ENCODE measurements around the gene RNF123.
"Not testable (repeated sequence)": the region's sequence is repeated elsewhere in the genome, so short reads cannot be mapped to it uniquely, and the experiment has no call there.

The RNF123 gene

DNA sequence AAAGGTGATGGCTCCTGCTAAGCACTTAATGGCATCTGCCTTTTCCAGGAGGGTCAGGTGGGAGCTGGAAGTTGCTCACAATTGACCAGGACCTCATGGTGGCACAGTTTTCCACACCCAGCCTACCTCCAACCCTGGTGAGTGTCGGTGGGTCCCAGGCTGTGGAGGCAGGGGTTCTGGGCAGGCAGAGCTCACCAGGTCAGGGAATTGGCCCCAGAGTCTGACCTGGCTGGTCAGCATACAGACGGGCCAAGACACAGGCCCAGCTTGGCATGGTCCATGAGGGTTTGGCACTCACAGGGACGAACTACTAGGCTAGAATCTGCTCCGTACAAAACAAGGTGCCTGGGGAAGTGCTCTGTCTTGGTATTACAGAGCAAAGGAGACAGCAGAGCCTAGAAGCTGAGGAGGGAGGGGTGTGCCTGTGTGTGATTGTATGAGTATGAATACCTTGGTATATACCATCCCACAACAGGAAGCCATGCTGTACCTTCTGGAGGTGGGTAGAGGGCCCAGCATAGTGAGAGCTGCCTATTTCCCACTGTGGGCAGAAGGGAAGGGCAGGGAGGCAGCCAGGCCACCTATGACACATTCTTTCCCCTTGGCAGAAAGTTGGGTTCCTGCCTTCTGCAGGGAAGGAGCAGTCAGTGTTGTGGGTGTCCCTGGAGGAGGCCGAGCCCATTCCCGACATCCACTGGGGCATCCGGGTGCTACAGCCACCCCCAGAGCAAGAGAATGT is 8.7 kb upstream of the RNF123 start:
- no peak for DNase-seq (ENCODE audit: low read depth, low spot score)

DNA sequence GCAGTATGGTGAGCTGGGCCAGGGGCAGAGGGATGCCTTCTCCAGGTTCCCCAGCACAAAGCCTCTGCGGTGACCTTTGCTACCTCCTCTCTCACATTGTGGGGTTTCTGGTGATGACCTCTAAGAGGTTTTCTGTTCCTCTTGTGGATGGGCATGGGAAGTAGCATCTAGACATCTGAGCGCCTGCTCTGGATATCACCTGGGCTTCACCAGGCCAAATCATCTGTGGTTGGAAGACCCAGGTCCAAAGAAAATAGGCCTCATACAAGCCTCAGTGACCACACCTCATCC is 8.2 kb upstream of the RNF123 start:
- DNase-seq (ENCODE audit: low read depth, low spot score) = no peak

DNA sequence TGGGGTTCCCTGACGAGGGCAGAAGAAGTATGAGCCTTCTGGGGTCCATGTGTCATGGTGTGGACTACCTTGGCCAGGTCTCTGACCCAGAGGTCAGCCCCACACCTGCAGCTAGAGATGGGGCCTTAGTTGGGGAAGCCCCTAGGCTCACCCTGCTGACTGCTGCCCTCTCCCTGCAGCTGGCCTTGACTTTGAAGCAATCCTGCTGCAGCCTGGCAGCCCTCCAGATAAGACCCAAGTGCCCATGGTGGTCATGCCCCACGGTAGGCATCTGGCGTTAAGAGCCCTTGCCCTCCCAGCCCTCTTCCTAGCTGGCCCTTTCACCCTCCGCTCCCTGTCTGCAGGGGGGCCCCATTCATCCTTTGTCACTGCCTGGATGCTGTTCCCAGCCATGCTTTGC is 7.8 kb upstream of the RNF123 start:
- no peak for DNase-seq (ENCODE audit: low read depth, low spot score)

DNA sequence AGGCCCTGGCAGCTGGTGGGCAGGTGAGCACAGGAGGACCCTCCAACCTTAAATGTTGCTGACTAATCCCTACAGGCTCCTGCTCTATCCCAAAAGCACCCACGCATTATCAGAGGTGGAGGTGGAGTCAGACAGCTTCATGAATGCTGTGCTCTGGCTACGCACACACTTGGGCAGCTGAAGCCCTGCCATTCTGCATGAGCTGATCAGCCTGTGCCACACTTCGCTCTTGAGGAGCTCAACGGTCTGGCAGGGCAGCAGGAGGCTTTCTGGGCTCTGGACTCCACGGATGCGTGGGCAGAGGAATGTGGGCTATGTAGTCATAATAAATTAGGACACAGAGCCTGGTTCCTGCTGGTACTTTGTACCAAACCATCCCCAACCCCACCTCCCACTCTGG is 6.2 kb upstream of the RNF123 start:
- no peak for DNase-seq (ENCODE audit: low read depth, low spot score)

DNA sequence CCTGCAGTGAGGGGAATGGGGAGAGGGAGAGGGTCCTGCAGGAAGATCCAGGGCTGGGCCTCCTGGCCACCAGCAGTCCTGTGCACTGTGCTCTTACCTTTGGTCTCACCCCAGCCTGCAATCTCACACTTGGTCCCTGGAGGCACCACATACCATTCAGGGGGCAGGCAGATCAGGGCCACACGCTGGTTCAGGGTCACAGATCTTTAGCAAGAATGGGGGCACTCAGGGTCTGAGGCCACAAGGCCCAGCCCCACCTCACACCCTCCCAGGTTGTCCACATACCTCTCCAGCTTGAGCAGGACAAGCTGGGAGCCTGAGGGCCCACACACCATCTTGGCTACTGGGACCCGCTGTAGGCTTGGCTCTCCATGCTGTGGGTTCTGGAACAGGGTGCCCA is 4.9 kb upstream of the RNF123 start:
- not testable (repeated sequence) for DNase-seq (ENCODE audit: low read depth, low spot score)

DNA sequence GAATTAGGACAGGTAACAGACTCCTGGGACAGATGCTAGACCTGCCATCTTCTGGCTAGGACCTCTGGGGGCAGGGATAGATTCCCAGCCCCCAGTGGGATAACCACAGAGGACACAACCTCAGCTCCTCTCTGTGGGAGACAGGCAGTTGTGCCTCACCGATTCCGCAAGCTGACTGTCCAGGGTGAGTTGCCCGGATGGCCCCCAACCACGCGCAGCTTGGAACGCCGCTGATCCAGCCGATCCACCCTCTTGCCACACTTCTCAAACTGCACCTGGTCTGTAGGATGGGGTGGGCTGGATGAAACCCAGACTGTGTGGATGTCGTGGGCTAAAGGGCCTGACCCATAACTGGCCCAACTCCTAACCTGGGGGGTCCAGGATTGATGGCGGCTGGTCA is 4.3 kb upstream of the RNF123 start:
- not testable (repeated sequence) for DNase-seq (ENCODE audit: low read depth, low spot score)

DNA sequence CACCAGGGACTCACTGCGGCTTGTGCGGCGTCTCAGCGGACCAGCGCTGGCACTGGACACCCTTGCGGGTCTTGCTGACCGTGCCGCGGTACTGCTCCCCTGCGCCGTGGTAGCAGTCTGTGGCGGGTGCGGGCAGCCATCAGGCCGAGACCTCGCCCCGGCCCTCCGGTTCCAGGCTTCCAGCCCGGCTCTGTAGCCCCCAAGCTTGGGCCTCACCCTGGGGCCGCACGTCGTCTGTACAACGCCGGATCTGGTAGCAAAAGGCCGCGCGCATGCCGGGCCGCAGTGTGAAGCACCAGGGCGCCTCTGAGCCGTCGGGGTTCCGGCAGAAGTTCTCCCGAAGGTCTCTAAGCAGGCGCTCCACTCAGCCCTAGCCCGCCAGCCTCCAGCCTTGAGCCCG is 3.5 kb upstream of the RNF123 start:
- not testable (repeated sequence) for DNase-seq (ENCODE audit: low read depth, low spot score)

DNA sequence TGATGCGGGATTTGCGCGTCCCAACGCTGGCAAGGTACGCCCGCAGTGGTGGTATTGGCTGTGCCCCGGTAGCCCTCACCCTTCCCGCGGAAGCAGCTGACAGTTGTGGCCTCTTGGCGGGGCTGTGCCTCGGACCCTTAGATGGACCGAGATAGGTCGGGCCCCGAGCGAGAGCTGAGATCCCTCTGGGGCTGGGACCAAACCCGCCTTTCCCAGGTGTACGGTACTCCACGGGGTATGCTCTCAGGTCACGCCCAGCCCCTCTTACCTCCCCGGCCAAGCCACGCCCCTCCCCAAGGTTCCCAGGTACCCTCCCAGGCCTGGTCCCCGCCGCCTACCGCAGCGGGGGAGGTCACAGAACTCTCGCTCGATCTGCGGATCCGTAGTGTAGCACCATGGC is 3.0 kb upstream of the RNF123 start:
- DNase-seq (ENCODE audit: low read depth, low spot score) = peak; percentile 75

DNA sequence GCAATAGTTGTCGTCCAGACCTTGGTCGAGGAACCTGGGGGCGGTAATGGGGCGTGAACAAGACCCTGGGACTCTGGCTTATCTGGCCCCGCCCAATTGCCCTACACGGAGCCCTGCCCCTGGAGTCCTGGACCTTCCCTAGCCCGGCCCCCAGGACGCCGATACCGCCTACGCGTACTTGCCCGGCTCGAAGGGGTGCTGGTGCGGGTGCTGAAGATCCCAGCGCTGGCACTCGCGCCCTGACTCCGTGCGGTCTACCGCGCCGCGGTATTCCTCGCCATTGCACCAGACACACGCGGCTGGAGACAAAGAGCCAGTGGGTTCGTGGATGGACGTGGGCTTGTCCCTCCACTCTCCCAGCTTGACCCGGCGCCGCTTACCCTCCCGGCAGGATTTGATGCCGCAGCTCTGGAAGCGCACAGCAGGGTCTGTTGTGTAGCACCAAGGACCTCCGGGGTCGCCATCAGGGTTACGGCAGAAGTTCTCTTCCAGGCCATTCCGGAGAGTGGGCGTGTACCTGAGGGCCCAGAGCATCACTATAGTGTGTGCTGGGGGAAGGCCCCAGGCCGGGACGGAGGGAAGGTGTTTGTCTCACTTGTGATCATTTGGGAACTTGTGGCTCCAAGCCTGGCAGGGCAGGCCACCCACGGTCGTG is 2.5 kb upstream of the RNF123 start:
- DNase-seq (ENCODE audit: low read depth, low spot score) = not testable (repeated sequence)

DNA sequence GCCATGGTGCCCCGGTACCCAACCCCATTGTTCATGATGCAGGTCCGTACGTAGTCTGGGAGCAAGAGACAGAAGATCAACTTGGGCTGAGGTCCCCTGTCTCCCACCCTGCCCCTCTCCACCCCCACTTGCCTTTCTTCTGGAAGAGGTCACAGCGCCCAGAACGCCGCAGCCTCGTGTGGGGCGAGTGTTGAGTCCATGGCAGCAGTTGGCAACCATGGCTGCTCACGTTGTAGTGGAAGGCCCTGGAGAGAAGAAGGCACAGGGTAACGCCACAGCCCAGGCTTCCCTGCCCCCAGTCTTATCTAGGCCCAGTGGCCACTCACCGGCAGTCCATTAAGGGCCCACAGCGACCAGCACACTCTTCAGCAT is 1.9 kb upstream of the RNF123 start:
- not testable (repeated sequence) for DNase-seq (ENCODE audit: low read depth, low spot score)

DNA sequence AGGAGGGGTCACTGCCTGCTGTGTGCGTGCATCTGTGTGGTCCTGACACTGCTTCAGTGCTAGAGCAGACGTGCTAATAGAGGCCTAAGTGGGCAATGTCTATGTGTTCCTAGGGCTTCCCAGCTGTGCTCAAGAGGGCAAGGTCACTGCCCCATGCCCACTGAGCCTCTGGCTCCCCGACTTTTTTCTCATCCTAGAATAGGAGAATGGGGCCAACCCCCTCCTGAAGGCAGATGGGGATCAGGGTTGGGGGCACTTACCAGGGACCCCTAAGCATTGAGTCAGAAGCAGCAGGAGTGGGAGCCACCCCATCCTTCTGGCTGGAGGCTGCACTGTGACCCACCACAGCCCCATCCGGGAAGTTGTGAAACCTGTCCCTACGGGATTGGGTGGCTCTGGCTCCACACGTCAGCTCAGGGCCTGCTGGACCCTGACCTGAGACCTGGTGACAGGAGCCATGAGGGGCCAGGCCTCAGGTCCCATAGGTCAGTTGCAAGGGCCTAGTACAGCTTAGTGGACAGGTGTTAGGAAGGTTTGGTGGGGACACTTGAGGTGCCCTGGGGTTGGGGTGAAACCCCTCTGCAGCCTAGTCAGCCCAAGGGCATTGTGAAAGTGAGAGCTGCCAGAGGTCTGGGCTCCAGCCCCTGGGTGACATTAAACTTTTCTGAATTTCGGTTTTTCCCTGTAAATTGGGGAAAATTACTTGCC is 865 bp upstream of the RNF123 start:
- not testable (repeated sequence) for DNase-seq (ENCODE audit: low read depth, low spot score)

DNA sequence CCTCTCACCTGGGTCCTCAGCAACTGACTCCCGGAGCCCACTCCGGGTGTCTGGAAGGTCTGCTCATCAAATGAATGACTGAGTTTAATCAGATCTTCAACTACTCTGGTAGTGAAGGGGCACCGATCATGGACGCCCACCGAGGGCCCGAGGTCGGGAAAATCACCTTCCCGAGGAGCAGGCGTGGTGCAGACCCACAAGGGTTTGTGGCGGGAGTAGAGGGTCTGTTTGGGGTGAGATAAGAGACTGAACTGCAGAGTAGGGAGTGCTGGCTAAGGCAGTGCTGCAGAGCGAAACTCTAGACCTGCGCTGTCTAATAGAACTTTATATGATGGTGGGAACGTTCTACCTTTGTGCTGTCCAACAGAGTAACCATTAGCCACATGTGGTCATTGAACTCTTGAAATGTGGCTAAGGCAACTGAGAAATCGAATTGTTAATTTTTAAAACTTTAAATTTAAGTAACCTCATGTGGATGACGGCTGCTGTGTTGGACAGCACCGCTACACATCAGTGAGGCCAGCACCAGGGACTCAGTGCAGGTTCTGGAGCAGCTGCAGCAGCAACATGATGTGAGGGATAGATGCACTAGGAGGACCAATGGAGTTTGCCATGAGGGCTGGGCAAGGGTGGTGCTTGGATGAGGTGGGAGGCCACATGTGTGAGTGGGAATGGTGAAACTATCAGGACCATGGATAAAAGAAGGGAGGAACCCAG is 709 bp downstream of the RNF123 start:
- DNase-seq (ENCODE audit: low read depth, low spot score) = not testable (repeated sequence)

DNA sequence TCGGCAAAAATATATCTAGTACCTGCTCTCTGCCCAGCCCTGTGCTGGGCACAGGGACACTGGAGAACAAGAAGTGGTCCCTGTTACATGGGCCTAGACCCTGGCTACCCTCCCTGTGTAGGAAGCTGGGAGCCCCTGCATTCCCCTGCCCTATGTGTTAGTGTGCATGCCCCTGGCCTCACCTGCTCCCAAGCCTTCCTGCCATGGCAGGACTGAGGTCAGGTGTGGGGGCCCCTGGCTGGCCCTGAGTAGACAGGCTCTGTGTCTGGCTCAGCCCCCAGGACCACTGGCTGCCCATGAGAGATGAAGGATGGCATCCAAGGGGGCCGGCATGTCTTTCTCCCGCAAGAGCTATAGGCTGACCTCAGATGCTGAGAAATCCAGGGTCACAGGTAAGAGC is 1.5 kb downstream of the RNF123 start:
- DNase-seq (ENCODE audit: low read depth, low spot score) = not testable (repeated sequence)

DNA sequence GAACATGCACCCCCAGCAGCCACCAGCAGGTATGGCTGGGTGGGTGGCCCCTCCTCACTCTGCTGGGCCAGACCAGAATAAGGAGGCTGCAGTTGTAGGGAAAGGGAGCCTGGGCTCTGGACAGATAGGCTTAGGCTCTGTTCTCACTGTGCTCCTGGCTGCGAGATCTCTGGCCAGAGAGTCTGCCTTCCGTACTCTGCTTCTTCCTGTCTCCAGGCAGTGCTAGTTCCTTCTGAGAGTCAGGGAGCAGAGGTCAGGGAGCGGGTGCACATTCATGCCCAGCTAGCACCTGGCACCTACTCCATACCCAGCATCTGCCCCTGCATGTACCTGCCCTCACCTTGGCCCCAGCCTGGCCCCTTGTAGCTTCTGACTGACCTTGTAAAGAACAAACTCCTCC is 2.1 kb downstream of the RNF123 start:
- DNase-seq (ENCODE audit: low read depth, low spot score) = not testable (repeated sequence)

DNA sequence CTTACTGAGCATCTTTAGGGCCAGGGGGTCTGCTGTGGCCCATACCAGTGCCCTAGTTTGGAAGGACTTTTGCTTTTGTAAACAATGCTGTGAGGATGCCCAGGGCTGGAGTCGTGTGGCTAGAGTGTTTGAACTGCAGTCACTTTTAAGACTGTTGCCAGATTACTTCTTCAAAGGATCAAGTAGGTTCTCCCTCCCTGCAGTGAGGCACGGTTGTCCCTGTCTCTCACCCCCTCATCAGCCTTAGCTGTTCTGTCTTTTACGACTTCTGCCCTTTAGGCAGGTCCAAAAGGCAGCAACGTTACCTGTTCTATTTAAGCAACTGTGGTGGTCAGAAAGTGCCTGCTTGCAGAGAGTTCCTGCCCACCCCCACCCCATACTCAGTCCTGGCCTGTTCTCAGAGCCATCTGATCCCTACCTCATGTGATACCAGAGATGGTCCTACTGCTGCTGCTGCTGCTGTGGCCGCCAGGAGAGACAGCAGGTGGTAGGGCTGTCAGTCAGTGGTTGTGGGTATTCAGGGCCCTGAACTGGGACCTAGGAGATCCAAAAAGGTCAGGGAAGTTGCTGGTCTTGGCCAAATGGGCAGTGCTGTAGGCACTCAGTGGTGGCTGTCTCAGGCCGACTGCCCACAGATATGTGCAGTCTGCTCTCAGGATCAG is 5.2 kb downstream of the RNF123 start:
- DNase-seq (ENCODE audit: low read depth, low spot score) = not testable (repeated sequence)

DNA sequence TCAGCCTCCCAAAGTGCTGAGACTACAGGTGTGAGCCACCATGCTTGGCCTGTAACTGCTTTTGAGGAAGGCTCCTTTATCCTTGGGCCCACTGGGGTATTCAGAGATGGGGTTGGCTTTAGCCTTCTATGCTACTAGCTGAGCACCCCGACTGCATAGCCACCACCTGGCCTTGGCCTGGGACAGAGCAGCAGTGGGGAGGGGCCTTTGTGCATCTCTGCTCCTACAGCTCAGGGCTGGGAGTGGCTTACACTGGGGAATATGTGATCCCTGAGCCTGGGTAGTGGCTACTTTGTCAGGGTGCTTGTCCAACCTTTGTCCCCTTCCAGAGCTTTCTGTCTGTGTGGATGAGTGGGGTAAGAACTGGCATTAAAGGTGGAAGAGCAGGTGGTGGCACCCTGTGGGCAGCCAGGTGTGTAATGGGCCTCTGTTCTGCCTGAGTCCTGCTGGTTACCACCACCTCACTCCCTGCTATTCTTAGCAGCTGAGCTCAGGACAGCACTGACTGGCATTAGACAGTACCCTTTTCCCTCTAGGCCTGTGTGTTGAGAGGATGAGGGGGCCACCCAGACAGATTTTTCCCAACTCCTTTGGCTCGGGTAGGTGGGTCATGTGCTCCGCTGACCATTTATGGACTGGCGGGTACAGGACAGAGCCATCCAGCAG is 6.1 kb downstream of the RNF123 start:
- not testable (repeated sequence) for DNase-seq (ENCODE audit: low read depth, low spot score)

DNA sequence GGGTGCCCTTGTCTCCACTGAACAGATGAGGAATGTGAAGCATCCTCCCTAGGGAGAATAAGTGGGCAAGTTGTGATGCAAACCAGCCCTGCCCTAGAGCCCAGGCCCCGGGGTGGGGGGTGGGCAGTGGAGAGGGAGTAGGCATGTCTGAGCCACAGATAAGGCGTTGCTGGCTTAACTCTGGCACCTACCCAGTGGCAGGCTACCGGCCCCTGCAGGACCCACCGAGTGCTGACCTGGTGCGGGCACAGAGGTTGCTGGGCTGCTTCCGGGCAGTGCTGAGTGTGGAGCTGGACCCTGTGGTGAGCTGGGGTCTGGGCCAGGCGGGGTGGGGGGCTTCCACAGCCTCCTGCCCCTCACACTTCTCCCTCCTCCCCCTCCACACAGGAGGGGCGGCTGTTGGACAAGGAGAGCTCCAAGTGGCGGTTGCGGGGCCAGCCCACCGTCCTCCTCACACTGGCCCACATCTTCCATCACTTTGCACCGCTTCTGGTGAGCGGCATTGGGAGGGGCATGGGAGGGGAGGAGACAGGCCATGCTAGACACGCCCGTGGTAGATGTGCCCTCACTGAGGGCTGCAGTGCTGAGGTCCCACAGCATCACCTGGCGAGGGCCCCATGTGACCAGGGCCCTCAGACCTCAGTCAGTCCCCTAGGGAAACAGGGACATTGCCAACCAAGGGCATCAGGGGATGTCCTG is 10.1 kb downstream of the RNF123 start:
- no peak for DNase-seq (ENCODE audit: low read depth, low spot score)

DNA sequence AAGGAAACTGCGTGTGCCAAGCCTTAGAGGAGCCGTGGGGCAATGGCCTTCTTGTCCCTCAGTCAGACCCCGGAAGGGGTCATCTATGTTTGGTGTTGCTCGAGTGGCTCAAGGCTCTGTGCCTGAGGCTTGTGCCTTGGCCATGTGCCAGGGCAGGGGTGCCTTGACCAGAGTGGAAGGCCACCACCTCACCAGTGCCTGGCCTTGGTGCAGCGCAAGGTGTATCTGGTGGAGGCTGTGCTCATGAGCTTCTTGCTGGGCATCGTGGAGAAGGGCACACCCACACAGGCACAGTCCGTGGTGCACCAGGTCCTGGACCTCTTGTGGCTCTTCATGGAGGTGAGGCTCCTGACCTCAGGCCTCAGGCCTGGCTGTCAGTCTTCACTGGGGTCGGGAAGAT is 10.7 kb downstream of the RNF123 start:
- DNase-seq (ENCODE audit: low read depth, low spot score) = no peak

DNA sequence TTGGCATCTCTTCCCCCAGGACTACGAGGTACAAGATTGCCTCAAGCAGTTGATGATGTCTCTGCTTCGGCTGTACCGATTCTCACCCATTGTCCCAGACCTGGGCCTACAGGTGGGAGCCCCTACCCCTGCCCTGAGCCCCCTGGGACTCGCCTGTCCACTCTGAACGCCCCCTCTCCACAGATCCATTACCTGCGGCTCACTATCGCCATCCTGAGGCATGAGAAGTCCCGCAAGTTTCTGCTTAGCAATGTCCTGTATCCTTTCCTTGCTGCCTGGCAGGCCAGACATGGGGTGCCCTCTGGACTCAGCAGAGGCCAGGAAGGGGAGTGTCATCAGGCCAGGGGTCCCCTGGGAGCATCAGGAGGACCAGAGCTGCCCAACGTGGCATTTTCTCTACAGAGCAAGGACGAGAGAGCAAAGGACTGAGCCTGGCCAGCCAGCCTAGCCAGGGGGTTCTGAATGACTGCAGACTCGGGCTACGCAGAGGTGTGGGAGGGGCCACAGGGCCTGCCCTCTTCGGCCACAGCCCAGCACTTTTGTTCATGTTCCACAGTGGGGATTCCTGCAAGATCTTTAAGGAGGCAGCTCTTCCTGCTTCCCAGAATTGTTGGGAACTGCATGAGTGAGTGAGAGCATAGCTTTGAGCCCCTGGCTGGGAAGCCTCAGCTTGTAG is 11.2 kb downstream of the RNF123 start:
- no peak for DNase-seq (ENCODE audit: low read depth, low spot score)
